HG03469 (cell line): ENCODE results near the gene SLC25A26.
A peak's percentile ranks its signal among the peaks of the same experiment; 100 is the strongest.

Experiments used
- ATAC-seq: cut with Tn5 transposase; IDR thresholded peaks from one replicate; pipeline ENCODE4 v1.9.1; 2021; ENCODE audit warnings: mild to moderate bottlenecking, moderate library complexity, moderate number of reproducible peaks; ENCODE audit not compliant: unreplicated experiment

Gene SLC25A26

GRCh38 chr3:66393333-66394005 lies 172.7 kb downstream of the SLC25A26 start:
- no peak for ATAC-seq

DNA sequence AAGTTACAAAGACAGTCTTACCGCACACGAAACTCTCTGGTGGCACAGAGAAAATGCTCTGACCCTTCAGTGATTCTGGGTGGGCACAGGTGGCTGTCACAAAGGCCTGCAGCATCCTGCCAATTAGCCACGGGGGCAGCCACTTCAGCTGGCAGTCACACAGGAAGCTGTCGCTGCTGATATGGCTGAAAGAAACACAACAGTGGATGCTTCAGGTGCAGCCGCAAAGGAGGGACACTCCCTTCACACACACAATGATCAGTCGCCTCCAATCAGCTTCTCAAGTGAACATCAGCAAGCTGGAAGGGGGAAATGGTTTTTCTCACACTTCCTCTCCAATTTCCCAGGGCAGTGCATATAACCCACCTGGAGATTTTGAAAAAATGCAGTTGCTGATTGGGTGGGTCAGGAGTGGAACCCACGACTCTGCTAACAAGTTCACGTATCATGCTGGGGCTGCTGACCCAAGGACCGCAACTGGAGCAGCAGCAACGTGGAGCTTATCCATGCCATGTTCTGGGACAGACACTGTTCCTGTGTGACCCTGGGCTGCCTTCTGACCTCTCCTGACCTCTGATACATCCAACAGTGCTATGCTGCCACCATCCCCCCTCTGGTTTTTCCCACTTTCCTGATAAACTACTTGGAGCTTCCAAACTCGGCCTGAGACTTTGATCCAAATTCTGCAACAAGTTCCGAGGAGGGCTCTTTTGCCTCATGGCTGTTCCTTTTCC lies 173.4 kb downstream of the SLC25A26 start:
- ATAC-seq = peak; percentile 91

DNA sequence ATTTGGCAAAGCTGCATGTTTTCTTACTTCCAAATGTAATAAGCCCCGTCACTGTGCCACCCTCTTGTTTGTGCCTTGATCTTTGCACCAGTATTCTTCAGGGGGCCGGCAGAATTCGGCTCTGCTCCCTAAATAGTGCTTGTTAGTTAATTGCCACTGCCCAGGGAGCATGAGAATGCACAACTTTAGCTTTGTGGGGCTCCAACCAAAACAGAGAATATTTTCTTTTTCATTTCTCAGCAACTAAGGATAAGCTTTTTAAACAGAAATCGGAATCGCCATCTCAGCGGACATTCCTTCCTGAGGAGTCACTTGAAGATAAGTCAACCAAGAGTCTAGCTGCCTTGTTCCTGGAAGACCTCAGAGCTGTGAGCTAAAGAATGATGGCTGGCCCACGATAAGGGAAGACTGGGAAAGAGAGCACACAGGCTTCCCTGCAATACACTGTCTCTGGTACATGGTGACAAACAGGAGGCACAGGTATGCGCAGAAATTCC lies 174.0 kb downstream of the SLC25A26 start:
- no peak for ATAC-seq

DNA sequence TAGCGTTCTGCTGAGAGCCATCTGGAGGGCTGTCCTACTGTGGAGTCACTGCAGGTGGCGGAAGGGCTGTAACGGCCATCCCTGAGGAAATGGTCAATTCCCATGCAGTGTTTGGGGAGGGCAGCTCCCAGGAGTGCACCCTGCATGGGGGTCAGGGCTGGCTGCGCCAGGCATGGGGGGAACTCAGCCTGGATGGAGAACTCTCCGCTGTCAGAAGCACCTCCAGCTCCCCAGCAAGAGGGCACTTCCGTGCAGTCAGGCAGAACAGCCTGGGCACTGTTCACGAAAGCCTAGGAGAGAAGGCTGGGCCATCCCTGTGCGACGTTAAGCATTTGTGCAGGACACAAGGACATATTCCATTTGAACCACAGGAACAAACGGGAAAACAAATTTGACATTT lies 174.8 kb downstream of the SLC25A26 start:
- no peak for ATAC-seq

- ATAC-seq = no peak
These were observed 175.5 kb downstream of the SLC25A26 start for GRCh38 chr3:66396161-66396760.

- no peak for ATAC-seq
These were observed 176.1 kb downstream of the SLC25A26 start for GRCh38 chr3:66396888-66397287.

DNA sequence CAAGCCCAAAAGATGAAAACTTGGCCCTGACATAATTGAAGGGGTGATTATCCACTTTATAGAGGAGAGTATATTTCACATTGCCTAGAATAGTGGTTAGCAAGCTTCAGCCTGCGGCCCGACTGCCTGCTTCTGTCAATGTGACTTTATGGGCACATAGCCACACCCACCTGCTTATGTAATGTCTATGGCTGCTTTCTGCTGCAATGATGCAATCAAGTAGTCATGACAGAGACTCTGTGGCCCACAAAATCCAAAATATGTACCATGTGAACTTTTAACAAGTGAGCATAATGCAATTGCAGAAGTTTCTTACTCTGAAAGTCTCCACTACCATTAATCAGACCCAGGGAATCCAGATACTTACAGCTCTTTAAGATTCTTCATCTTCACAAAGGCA lies 176.9 kb downstream of the SLC25A26 start:
- no peak for ATAC-seq

DNA sequence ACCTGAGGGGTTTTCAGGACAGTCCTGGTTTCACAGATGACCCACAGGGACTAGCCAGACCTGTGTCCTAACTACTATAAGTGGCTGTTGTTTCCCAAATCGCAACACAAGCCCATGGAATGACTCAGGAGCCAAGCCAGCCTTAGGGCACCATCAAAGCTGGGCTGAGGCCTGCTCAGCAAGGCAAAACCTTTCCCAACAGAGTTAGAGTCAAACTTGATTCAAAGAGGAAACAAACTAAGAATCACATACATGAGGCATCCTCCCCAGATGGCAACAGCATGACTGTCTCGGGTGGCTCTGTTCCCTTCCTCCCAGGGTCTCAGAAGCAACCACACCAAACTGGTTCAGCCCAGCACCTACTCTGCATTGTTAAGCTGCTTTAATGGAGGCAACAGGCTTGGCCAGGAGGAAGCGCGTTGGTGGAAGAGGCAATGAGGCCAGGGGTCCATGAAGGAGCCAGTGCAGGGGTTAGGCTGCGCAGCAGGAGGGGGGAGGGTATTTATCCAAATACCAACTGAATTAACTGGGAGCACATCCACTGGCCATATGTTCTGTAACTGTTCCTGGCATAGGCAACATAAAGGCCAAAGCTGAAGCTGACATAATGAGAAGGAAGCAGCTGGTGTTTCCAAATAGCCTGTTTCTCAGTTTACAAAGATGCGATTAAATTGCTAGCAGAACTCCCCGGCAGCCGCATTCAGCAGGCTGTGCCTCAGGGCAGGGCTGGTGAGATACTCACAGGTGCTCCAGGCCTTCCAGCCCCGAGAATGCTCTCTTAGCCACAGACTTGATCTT lies 177.6 kb downstream of the SLC25A26 start:
- no peak for ATAC-seq

GRCh38 chr3:66399529-66400232 lies 178.9 kb downstream of the SLC25A26 start:
- no peak for ATAC-seq

GRCh38 chr3:66400411-66401156 lies 179.8 kb downstream of the SLC25A26 start:
- no peak for ATAC-seq

DNA sequence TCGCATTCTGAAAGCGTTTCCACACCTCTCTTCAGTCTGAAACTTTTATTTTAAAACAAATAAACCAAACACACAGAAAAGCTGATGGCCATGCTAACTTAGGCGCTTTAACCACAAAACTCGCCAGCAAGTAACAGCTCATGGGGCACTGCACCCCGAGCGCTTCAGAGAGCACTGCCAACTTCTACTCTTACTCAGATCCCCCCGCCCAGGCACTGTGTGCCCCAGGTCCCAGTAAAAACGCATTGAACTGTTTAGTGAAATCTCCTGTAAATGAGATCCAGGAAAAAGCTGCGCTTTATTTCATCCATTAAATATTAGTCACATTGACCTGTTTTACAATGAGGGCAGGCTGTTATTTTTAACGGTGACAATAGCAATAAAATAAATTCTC lies 180.4 kb downstream of the SLC25A26 start:
- ATAC-seq = no peak

DNA sequence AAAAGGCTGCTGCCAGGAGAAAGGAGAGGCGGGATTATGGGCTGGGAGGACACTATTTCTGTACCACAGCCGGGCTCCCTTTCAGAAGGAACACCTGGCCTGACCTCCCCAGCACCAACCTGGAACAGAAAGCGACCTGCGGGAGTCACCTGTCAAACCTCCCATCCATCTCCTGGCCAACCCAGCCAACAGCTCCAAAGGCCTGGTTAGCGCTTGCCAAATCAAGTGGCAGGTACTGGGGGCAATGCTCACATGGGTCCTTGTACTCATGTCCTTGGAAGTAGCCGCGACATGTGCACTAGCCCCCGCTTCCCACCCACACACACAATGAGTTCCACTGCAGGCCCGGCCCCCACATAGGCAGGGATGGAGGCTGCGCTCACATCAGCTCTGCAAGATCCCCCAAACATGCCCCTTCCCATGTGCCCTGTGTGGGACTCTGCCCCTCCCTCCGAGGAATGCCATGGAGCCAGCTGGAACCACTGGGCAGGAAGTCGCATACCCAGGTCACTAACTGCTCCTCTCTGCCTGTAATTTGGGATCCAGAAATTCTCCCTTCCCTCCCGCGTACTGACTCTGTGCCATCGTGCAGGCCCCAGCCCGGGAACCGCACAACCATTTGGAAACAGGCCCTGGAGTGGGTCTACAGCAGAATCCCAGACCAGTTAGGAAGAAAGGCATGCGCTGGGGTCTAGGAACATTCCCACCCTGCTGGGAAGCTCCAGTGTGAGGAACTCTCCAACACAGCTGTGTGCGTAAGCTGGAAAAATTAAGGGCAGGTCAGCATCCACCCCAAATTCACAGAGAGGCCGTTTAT lies 181.1 kb downstream of the SLC25A26 start:
- no peak for ATAC-seq

DNA sequence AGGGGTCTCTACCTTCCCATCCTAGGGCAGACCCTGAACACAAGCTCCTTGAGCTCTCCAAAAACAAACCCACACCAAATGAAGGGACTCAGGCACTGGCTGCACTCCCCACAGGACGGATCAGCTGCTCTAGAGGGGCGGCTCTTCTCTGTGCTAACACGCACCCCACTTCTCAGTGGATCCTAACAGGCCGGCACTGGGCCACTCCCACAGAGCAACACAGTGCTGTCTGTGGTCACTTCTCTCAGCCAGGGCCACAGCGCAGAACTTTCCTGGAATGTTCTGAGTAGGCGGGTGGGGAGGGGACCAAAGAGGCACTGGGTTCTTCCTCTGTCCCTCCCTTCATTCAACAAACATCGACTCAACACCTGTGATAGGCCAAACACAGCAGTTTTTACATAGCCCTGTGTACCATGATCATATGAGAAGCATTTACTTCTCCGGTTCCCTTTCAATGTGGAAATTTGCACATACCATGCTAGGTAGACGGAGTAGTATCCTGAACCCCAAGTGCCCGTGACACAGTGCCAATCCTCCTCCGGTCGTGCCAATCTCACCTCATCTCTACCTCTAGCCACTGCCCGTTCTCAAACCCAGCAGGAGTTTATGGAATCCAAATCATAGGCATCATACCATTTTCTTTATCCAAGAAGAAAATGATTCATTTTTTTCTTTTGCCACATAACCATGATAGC lies 181.9 kb downstream of the SLC25A26 start:
- no peak for ATAC-seq

- ATAC-seq = no peak
These were observed 182.7 kb downstream of the SLC25A26 start for GRCh38 chr3:66403323-66403990.

DNA sequence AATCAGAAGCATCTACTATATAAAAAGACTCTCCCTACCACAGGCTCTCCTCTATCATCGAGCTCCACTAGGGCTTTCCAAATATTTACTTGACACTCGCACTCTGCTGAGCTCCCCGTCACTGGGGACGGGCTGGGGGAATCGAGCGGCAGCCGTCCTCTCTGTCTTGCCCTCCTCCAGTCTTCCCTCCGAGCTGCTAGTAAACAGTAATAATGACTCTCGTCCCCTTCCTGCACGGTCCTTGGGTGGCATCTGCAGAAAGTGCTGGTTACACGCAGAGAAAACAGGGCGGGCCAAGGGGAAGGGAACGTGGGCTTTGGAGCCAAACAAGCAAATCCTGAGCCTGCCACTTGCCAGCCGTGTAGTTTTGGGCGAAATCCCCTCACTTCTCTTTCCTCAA lies 183.4 kb downstream of the SLC25A26 start:
- no peak for ATAC-seq

GRCh38 chr3:66404903-66405700 lies 184.3 kb downstream of the SLC25A26 start:
- ATAC-seq = no peak

DNA sequence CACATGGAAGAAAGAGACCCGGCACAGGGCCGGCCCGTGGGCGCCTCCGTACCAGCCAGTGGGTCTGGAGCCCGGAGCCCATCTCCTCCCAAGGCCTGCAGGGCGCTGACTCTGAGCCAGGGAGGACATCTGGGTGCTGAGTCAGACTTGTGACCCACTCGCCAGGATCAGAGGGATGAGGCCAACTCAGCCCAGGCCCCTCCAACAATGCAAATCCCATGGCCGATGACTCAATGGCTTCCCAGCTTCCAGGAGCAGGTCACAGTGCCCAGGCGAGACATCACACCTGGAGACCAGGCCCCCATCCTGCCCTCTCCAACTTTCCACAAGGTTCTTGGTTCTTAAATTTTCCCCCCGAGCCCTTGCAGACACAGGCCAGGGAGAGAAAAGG lies 184.9 kb downstream of the SLC25A26 start:
- no peak for ATAC-seq
